Activated CD8-positive, alpha-beta memory T cell treated with anti-CD3 and anti-CD28 coated beads, Interleukin-2, amount 50 U/mL, for 24 hours (primary cell): ENCODE results near the gene OPRL1.
"Not testable (repeated sequence)": the region's sequence is repeated elsewhere in the genome, so short reads cannot be mapped to it uniquely, and the experiment has no call there.

ENCODE experiments used
- DNase-seq: peaks from one replicate; pipeline ENCODE4 v3.0.0-alpha.2; 2020; ENCODE audit errors: extremely low read depth

Gene OPRL1

GRCh38 chr20:64086801-64087200 lies 6.9 kb downstream of the OPRL1 start:
- no peak for DNase-seq

- DNase-seq = not testable (repeated sequence)
Measured at GRCh38 chr20:64087226-64087825, 7.4 kb downstream of the OPRL1 start.

GRCh38 chr20:64088586-64088985 lies 8.7 kb downstream of the OPRL1 start:
- DNase-seq = not testable (repeated sequence)

- DNase-seq = no peak
Measured at GRCh38 chr20:64090165-64090564, 10.3 kb downstream of the OPRL1 start.

GRCh38 chr20:64091340-64091739 lies 11.5 kb downstream of the OPRL1 start:
- no peak for DNase-seq

- no peak for DNase-seq
Measured at GRCh38 chr20:64091770-64092169, 11.9 kb downstream of the OPRL1 start.

GRCh38 chr20:64092258-64093012 lies 12.6 kb downstream of the OPRL1 start:
- DNase-seq = no peak

- DNase-seq = no peak
Measured at GRCh38 chr20:64093013-64093503, 13.2 kb downstream of the OPRL1 start.

- no peak for DNase-seq
Measured at GRCh38 chr20:64095455-64095854, 15.6 kb downstream of the OPRL1 start.

- DNase-seq = no peak
Measured at GRCh38 chr20:64095927-64096326, 16.0 kb downstream of the OPRL1 start.

- DNase-seq = no peak
Measured at GRCh38 chr20:64096535-64096934, 16.7 kb downstream of the OPRL1 start.

GRCh38 chr20:64098471-64099013 lies 18.7 kb downstream of the OPRL1 start:
- no peak for DNase-seq

- no peak for DNase-seq
Measured at GRCh38 chr20:64099086-64099786, 19.4 kb downstream of the OPRL1 start.

- no peak for DNase-seq
Measured at GRCh38 chr20:64099880-64100565, 20.1 kb downstream of the OPRL1 start.

GRCh38 chr20:64100566-64100888 lies 20.6 kb downstream of the OPRL1 start:
- no peak for DNase-seq

GRCh38 chr20:64100946-64101688 lies 21.2 kb downstream of the OPRL1 start:
- DNase-seq = no peak

- no peak for DNase-seq
Measured at GRCh38 chr20:64101731-64102621, 22.1 kb downstream of the OPRL1 start.

GRCh38 chr20:64102647-64103354 lies 22.9 kb downstream of the OPRL1 start:
- DNase-seq = no peak

- DNase-seq = no peak
Measured at GRCh38 chr20:64103871-64104666, 24.2 kb downstream of the OPRL1 start.
